GM11168 (cell line): ENCODE results near the gene NCKAP1.
"Not testable (repeated sequence)": the region's sequence is repeated elsewhere in the genome, so short reads cannot be mapped to it uniquely, and the experiment has no call there.

Experiments used
- in situ Hi-C: fragments of 300-500 bp; cut with MboI; formaldehyde crosslinking; loops from one replicate; pipeline ENCODE4 v1.12.0; 2022; ENCODE audit warnings: low sequenced_read_pairs; ENCODE audit not compliant: unreplicated experiment

NCKAP1 gene

GRCh38 chr2:183040604-183041003, 2.3 kb upstream of the NCKAP1 start:
- in situ Hi-C loops = no loop called here

DNA sequence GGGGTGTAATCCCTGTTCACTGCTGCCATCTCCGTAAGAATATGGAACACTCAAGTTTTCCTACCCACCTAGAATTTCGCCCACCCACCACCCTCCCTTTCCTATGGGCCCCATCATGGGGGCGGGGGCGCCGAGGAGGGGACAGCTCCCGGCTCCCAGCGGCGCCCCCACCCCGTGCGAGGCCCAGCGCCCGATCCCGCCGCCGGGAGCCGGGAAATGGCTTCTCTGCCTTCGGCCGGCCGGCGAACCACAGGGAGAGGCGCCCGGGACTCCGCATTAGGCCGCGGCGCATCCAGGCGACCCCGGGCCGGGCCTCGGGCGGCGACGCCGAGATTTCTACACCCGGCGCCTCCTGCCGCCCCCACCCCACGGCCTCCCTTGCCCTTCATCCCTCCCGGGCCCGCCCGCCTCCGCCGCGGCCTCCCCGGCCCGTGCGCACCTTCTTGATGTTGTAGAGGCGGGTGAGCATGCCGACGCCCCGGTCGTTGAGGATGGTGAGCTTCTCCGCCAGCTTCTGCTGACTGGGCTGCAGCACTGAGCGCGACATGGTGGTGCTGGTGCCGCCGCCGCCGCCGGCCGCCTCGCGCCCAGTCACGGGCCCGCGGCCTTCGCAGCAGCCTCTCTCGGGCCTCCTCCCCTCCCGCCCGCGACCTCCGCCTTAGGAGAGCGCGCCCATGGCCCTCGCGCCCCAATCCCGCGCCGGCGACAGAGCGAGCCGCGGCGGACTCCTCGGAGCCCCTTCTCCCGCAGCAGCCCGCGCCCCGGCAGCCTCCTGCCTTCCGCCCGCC, 510 bp downstream of the NCKAP1 start:
- in situ Hi-C loops = no loop called here

DNA sequence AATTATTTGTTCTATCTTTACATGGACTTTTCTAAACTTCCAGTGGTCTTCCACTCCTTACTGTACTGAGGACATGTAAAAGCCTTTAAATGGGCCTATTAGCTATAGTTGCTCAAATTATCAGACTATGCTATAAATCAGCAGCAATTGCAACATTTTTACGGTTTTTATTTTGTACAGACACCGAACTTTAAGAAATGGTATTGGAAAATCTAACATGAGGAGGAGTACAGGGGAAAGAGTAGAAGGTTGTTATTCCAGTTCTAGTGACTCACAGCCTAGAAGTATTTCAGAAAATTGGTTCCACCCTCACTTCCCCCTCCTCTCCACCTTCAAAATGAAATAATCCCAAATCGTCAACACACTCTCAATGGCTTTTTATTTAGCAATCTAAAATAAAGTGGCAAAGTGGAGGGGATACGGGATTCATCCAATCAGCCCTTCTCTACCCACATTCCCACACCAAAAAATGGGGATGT, 1.1 kb downstream of the NCKAP1 start:
- in situ Hi-C loops = no loop called here

GRCh38 chr2:183035954-183036669, 2.1 kb downstream of the NCKAP1 start:
- in situ Hi-C loops = no loop called here

DNA sequence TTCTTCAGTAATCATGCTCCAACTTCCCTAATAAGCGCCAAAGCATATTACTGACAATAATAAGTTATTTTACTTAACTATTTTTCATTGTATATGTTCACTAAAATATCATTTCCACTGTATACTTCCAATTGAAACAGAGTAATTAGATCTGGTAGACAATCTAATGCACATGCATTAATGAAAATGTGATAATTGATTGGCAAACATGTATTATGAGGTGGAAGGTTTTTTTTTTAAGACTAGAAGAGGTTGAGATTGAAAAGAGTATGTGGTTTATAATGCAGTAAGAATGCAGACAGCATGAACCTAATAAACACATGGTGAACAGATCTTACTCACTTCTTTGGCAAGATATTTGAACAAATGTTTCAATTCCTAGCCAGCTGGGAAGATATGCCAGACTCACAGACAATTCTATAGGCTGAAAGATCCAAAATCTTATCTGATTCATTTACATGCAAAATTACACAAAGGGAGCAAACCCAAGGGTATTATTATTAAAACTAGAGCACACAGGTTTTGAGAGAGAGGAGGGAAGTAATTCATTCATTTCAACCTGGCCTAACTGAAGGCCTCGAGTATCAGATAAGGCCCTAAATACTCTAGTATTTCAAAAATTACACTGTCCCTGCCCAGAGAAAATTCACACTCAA, 2.8 kb downstream of the NCKAP1 start:
- in situ Hi-C loops = no loop called here

DNA sequence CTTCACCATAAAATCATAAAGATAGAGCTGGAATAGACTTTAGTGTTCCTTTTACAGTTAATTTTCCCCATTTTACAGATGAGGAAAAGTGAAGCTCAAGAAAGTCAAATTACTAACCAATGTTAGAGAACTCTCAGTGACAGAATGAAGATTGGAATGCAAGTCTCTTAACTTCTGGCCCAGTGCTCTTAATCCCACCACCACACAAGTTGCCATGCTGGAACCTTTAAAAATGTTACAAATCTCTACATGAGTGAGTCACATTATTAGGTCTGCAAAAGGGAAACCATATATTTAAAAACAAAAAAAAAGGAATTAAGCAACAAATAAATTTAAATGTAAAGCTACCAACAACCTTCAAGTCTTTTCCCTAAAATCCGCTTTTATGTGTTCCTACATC, 3.5 kb downstream of the NCKAP1 start:
- in situ Hi-C loops = no loop called here

- in situ Hi-C loops = no loop called here
These were observed 4.3 kb downstream of the NCKAP1 start for GRCh38 chr2:183033951-183034350.

GRCh38 chr2:183031911-183032794, 6.1 kb downstream of the NCKAP1 start:
- in situ Hi-C loops = no loop called here

DNA sequence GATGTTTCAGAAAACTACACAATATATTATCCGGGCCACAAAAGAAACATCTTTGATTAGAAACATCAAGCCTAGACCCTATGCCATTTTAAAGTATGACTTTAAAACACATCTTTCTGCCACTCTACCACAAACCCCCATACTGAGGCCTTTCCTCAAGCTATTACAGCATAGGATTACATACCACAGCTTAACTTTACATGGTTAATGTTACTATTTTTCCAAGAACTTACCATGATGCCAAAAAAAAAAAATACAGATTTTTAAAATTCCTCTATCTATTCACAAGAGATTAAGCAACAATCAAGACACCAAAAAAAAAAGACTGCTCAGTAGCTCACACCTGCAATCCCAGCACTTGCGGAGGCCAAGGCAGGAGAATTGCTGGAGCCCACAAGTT, 9.0 kb downstream of the NCKAP1 start:
- in situ Hi-C loops = no loop called here

GRCh38 chr2:183028108-183028507, 10.1 kb downstream of the NCKAP1 start:
- in situ Hi-C loops = no loop called here

GRCh38 chr2:183027443-183027842, 10.8 kb downstream of the NCKAP1 start:
- in situ Hi-C loops = no loop called here

DNA sequence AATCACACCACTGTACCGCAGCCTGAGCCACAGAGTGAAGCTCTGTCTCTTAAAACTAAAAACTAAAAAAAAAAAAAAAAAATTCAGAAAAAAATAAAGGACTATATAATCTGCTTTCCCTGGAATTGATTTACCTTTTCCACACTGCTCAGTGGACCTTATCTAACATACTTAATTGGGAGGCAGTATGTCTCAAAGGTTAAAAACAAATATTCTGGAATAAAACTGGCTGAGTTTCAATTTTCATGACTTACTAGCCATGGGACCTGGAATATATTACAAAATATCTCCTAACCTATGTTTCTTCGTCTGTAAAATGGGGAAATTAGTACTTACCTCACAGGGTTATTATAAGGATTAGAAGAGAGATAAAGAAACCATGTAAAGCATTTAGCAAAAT, 11.8 kb downstream of the NCKAP1 start:
- in situ Hi-C loops = no loop called here

DNA sequence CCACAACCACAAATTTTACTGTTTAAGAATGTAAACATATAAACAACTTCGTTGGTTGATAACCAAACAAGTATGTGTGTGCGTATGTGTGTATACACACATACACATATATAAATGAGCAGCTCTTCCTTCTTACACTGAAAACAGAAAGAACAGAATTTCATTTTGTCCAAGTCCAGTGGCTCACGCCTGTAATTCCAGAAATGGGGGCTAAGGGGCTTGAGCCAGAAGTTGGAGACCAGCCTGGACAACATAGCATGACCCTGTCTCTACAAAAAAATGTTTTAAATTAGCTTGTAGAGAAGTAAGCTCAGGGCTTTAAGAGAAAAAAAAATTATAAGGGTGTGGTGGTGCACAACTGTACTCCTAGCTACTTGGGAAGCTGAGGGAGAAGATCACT, 12.3 kb downstream of the NCKAP1 start:
- in situ Hi-C loops = no loop called here

DNA sequence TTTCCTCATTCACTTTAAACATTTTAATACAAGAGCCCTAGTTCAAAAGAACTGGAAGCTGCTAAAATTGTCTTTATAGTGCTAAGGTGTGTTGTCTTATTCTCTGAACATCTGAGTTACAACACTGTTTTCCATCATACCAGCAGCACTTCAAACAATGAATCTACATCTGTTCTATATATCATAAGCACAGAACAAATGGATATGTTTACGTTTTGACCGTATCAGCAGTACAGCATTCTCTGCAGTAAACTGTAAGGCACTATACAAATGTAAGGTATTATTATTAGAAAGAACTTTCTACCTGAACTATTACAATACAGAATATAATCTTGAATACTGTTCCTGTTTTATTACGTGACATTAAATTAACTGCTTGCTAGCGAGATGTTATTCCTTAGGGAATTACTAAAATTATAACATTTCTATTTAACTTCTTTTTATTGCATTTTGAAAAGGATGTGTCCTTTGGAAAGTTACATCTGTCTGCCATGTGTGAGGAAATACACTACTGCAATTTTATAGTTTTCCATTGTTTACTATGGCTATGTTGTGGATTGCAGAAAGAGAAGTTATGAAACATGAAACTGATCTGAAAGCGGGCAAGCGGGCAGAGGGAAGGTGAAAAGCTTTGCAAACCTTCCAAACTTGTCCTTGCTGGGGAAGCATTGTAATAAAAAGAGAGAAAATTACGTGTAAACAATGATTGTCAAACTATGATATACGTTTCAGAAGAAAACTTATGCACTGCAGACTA, 13.7 kb downstream of the NCKAP1 start:
- in situ Hi-C loops = no loop called here

DNA sequence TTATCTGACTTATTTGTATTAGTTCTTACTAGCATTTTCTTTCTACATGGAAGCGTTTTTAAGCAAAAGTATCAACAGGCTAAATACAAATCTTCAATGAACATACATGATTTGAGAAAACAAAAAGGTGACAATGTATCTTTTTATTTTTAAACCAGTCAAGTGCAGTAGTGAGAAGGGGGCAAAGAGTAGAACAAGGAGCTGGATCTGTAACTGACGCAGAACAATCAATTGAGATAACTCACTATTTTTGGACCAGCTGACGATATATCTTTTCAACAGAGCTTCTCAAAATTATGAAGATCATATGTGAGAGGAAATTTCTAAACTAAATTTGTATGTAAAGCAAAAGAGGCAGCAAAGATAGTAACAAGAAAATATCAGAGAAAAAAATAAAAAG, 15.5 kb downstream of the NCKAP1 start:
- in situ Hi-C loops = no loop called here

DNA sequence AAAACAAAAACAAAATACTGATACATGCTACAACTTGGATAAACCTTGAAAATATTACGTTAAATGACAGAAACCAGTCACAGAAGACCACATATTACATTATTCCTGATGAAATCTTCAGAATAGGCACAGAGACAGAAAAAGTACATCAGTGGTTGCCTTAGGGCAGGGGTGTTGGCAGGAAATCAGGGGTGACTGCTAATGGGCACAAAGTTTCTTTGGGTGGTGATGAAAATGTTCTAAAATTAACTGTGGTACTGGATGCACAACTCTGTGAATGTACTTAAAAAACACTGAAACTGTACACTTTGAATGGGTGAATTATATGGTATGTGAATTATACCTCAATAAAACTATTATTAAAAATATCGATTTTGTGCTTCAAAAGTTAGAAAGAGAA, 16.6 kb downstream of the NCKAP1 start:
- in situ Hi-C loops = no loop called here

- in situ Hi-C loops = no loop called here
These were observed 18.4 kb downstream of the NCKAP1 start for GRCh38 chr2:183019718-183020442.

DNA sequence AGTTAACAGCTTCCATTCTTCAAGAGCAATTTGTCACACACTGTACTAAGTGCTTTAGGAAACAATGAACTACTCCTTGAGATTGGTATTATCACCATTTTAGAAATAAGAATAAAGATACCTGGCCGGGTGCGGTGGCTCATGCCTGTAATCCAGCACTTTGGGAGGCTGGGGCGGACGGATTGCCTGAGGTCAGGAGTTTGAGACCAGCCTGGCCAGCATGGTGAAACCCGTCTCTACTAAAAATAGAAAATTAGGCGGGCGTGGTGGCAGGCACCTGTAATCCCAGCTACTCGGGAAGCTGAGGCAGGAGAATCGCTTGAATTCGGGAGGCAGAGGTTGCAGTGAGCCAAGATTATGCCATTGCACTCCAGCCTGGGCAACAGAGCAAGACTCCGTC, 20.4 kb downstream of the NCKAP1 start:
- in situ Hi-C loops = not testable (repeated sequence)

DNA sequence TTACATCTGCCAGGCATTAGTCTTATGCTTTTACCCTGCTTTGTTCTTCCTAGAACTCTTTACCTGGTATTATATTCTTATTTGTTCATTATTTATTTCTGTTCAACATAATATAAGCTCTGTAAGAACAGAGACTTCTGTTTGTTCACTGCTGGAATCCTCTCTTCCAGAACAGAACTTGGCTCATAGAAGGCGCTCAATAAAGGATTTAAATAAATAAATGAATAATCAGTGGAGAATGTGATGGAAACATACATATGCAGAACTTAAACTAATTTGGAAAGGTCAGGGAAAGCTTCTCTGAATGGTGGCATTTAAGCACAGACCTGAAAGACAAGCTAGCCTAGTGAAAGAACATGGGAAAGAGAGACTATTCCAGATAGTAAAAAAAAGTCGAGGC, 24.3 kb downstream of the NCKAP1 start:
- in situ Hi-C loops = no loop called here
